ENCODE results near the gene TP73. TPM values are rescaled to one million over a fixed set of nuclear protein-coding genes. Genes with fewer than 3 reads are reported as not detected.

The TP73 gene
- total RNA-seq, 3 donors from 2014 or later, result 0.66 to 1.0 TPM; not detected in 1

DNA sequence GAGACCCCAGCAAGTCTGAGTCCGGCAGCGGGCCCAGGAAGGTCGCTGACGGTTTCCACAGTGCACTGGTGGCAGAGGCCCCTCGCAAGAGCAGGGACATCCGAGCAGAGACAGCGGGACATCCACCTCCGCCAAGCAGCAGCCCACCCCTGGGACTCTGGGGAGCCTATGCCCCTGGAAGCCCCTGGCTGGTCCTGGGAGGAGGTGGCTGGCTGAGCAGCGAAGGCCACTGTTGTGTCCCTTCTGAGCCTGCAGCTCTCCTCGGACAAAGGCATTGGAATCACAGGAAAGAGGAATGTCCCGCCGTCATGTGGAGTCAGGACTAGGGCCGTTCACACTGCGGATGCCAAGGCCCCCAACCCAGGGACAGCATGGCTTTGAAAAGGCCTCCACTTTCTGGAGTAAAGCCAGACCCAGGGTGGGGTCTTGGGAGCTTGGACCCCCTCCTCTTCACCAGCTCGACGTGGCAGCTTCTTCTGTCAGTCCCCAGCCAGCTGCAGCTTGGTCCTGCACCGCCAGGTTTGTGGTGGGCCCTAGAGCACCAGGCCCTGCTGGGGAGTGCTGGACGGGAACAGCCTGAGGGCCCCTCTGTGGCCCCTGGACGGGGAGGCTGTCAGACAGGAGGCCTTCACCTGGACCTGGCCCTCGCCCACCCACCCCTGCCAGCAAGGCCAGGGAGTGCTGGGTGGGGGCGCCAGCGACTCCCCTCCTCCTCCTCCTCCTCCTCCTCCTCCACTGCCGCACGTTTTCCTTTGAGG, 42.4 kb upstream of the TP73 start:
- Histone ChIP-seq H3K27ac (no peak overlapping the region), H3K4me3 (peak overlapping the region in 2 of 3 donors; percentile 53 to 71), H3K9me3 (no peaks in the 10 kb centered on the region), H3K4me1 (peaks cover 8 to 15% of the 10 kb centered on the region in 2 donors), H3K27me3 (peaks cover 0 to 39% of the 10 kb centered on the region in 2 donors), H3K36me3 (no peaks in the 10 kb centered on the region)
- TF ChIP-seq, protein P1, sequence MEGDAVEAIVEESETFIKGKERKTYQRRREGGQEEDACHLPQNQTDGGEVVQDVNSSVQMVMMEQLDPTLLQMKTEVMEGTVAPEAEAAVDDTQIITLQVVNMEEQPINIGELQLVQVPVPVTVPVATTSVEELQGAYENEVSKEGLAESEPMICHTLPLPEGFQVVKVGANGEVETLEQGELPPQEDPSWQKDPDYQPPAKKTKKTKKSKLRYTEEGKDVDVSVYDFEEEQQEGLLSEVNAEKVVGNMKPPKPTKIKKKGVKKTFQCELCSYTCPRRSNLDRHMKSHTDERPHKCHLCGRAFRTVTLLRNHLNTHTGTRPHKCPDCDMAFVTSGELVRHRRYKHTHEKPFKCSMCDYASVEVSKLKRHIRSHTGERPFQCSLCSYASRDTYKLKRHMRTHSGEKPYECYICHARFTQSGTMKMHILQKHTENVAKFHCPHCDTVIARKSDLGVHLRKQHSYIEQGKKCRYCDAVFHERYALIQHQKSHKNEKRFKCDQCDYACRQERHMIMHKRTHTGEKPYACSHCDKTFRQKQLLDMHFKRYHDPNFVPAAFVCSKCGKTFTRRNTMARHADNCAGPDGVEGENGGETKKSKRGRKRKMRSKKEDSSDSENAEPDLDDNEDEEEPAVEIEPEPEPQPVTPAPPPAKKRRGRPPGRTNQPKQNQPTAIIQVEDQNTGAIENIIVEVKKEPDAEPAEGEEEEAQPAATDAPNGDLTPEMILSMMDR (IDR thresholded peaks at IDR 0.05), result no peak
- TF ChIP-seq POLR2AphosphoS5 (IDR thresholded peaks at IDR 0.05) (no peak), POLR2A (IDR thresholded peaks at IDR 0.05) (no peak)
- intact Hi-C loops (cut with DNase I; ENCODE audit: low total_unique reads), result no loop called here
- DNase-seq (ENCODE audit: low spot score in 2 of 2), result no peak

DNA sequence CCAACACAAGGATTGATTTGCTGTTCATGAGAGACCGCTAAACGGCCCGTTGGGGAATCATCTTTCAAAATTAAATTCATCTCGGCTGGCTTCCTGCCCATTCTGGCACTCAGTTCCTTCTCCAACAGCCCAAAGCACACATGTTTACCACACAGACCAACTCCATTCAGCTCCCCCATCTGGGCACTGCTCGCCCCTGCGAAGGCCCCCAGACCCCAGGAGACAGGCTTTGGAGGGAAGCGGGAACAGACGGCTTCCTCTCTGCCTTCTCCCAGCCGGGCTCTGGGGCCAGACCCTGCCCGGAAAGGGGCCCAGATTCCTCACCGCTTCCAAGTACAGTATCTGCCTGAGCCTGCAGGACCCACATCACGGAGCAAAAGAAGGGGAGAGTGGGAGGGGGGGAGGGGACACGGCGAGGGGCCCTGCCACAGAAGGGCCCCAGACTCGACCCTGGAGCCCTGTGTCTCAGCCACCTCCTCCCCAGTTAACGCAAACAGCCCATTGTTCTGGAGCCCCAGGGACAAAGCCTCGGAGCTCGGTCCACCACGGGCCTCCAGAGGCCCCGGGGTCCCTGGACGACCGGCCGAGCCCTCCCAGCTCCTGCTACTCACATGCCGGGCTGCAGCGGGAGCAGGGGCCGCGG, 41.7 kb upstream of the TP73 start:
- TF ChIP-seq POLR2AphosphoS5 (IDR thresholded peaks at IDR 0.05), result no peak
- TF ChIP-seq, protein P1 (IDR thresholded peaks at IDR 0.05), result no peak
- TF ChIP-seq POLR2A (IDR thresholded peaks at IDR 0.05), result no peak
- Histone ChIP-seq H3K27me3 (peaks cover 0 to 39% of the 10 kb centered on the region in 2 donors), H3K27ac (no peak overlapping the region), H3K36me3 (no peaks in the 10 kb centered on the region), H3K4me3 (peak overlapping the region; percentile 24 to 71 (median 53)), H3K9me3 (no peaks in the 10 kb centered on the region), H3K4me1 (peaks cover 8 to 15% of the 10 kb centered on the region in 2 donors)
- intact Hi-C loops (cut with DNase I; ENCODE audit: low total_unique reads), result no loop called here
- DNase-seq (ENCODE audit: low spot score in 2 of 2), result no peak

DNA sequence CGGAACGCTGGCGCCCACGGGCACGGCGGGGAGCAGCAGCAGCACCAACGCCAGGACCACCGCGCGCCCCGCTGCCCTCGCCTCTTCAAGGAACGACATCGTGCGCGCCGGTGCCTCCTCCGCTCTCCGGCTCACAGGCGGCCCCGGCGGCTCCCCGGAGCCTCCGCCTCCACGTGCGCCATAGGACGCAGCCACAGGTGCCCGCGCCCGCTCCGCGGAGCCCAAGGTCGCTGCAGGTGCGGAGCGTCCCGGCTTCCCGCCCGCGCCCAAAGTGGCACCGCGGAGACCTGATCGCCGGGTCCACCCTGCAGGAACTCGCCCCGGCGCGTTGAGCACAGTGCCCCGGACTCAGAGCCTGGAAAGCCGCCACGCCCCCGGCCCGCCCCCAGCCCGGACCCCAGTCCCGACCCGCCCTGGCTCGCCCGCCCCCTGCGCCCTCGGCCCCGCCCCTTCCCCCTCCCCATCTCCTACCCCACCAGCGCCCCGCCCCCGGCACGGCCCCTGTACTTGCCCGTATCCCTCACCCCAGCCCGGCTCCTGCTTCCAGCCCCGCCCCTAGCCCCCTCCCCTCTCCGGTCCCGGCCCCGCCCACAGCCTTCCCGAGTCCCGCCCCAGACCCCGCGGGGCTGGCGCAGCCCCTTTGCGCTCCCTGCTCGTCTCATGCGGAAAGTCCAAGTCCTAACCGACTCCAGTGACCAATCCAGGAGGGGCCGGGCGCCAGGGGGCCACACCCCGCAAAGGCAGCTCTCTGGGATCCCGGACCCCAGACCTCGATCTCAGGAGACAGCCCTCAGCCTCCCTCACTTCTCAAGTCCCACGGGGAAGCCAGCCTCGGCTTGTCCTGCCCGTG, 40.9 kb upstream of the TP73 start, which contains the start of gene MEGF6:
Gene MEGF6 (minus strand): TSS at position 339 of the 850 bp plus-strand sequence. CDS start 240 bp downstream, at position 99.
- Histone ChIP-seq H3K9me3 (no peaks in the 10 kb centered on the region), H3K27me3 (peaks cover 0 to 34% of the 10 kb centered on the region in 2 donors), H3K4me1 (peaks cover 8 to 15% of the 10 kb centered on the region in 2 donors), H3K4me3 (peak within 1 kb of the TSS; percentile 24 to 71 (median 53)), H3K36me3 (no peaks in the 10 kb centered on the region), H3K27ac (no peak within 1 kb of the TSS)
- DNase-seq (ENCODE audit: low spot score in 2 of 2), result peak; percentile 39 to 70
- intact Hi-C loops (cut with DNase I; ENCODE audit: low total_unique reads), result no loop called here
- no peak for TF ChIP-seq POLR2A (IDR thresholded peaks at IDR 0.05)
- TF ChIP-seq, protein P1 (IDR thresholded peaks at IDR 0.05), result no peak
- no peak for TF ChIP-seq POLR2AphosphoS5 (IDR thresholded peaks at IDR 0.05)

DNA sequence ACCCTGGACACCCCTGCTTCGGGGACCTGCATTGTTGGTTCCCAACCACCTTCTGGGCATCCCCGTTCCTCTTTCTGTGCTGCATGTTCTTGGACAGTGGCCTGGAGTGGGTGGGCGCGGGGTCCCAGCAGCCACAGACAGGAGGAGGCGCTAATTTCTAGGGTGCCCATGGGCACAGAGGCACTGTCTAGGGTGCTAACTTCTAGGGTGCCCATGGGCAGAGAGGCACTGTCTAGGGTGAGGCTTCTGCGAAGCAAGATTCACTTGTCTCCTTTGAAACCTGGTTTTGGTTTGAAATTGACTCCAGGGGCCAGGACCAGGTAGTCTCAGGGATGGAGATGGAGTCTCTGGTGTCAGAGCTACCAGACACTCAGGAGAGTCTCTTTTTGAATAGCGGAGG, 40.2 kb upstream of the TP73 start:
- peak overlapping the region in 2 of 3 donors; percentile 53 to 71 for H3K4me3 ChIP-seq
- TF ChIP-seq POLR2AphosphoS5 (IDR thresholded peaks at IDR 0.05) (no peak), POLR2A (IDR thresholded peaks at IDR 0.05) (no peak)
- TF ChIP-seq, protein P1 (IDR thresholded peaks at IDR 0.05), result no peak
- intact Hi-C loops (cut with DNase I; ENCODE audit: low total_unique reads), result no loop called here
- DNase-seq (ENCODE audit: low spot score in 2 of 2), result no peak
- H3K36me3 ChIP-seq, result no peaks in the 10 kb centered on the region
- peaks cover 0 to 32% of the 10 kb centered on the region in 2 donors for H3K27me3 ChIP-seq
- peaks cover 8 to 15% of the 10 kb centered on the region in 2 donors for H3K4me1 ChIP-seq
- no peak overlapping the region for H3K27ac ChIP-seq
- H3K9me3 ChIP-seq, result no peaks in the 10 kb centered on the region

All from breast epithelium (tissue), 4 donors.